A673 (cell line): ENCODE measurements around the gene MACROD1. TPM values are rescaled to one million over a fixed set of nuclear protein-coding genes. Genes with fewer than 3 reads are reported as not detected.
A peak's percentile ranks its signal among the peaks of the same experiment; 100 is the strongest.

Experiments
- BruUV-seq: library from RNA; stranded (reverse); fragments of 400-500 nt; replicated peaks from 2 replicates; lab custom pipeline; 2021; lab: Mats Ljungman, UMichigan
- CTCF ChIA-PET: fragments of 300-600 bp; sonication (Branson Sonifier 250); formaldehyde crosslinking; loops from one replicate; lab custom pipeline; 2022; ENCODE audit warnings: antibody characterized with exemption; lab: Charles Lee
- POLR2A ChIA-PET: fragments of 300-600 bp; sonication (Branson Sonifier 250); formaldehyde crosslinking; loops from one replicate; lab custom pipeline; 2022; ENCODE audit warnings: antibody characterized with exemption; ENCODE audit not compliant: low non-redundant PET; lab: Charles Lee
- DNase-seq: peaks from one replicate; pipeline ENCODE4 v3.0.0-alpha.2; 2015; ENCODE audit warnings: low spot score
- H3K27ac ChIP-seq: fragments of 200-600 bp; sonication (generic); 2 replicates; pipeline ENCODE4 v1.5.1; 2016; ENCODE audit warnings: mixed run types, low read depth, mild to moderate bottlenecking, mixed read lengths, antibody characterized with exemption, low read length; ENCODE audit not compliant: poor library complexity, severe bottlenecking
- H3K27me3 ChIP-seq: fragments of 200-600 bp; sonication (generic); replicated peaks from 2 replicates; pipeline ENCODE4 v1.6.1; 2017; ENCODE audit warnings: mixed run types, low read depth, mild to moderate bottlenecking, mixed read lengths, antibody characterized with exemption, low read length; ENCODE audit not compliant: insufficient read depth, poor library complexity
- H3K36me3 ChIP-seq: fragments of 200-600 bp; sonication (generic); 2 replicates; pipeline ENCODE4 v1.6.1; 2016; ENCODE audit warnings: mixed run types, mild to moderate bottlenecking, mixed read lengths, antibody characterized with exemption, low read length; ENCODE audit not compliant: insufficient read depth, poor library complexity, severe bottlenecking
- H3K4me1 ChIP-seq: fragments of 200-600 bp; sonication (generic); 2 replicates; pipeline ENCODE4 v1.6.1; 2017; ENCODE audit warnings: mixed run types, mild to moderate bottlenecking, mixed read lengths, antibody characterized with exemption, low read length; ENCODE audit not compliant: insufficient read depth, poor library complexity, severe bottlenecking
- H3K4me3 ChIP-seq: fragments of 200-600 bp; sonication (generic); 2 replicates; pipeline ENCODE4 v1.5.1; 2016; ENCODE audit warnings: low read depth, mixed run types, mild to moderate bottlenecking, mixed read lengths, low read length; ENCODE audit not compliant: poor library complexity, severe bottlenecking
- H3K9me3 ChIP-seq: fragments of 200-600 bp; sonication (generic); 2 replicates; pipeline ENCODE4 v1.6.1; 2016; ENCODE audit warnings: mixed run types, low read depth, mild to moderate bottlenecking, mixed read lengths, antibody characterized with exemption, low read length; ENCODE audit not compliant: poor library complexity, severe bottlenecking
- CTCF ChIP-seq: fragments of 300-800, 200-600 bp; sonication (generic); conservative IDR thresholded peaks from 2 replicates; pipeline ENCODE4 v1.5.1; 2017; ENCODE audit warnings: low read depth, mild to moderate bottlenecking, antibody characterized with exemption, low read length, moderate library complexity, mixed read lengths
- EZH2 ChIP-seq: fragments of 200-600 bp; sonication (generic); IDR thresholded peaks from 2 replicates; pipeline ENCODE4 v1.6.1; 2017; ENCODE audit warnings: borderline replicate concordance, low read depth, mild to moderate bottlenecking, mixed read lengths, antibody characterized with exemption, low read length; ENCODE audit not compliant: poor library complexity, severe bottlenecking
- intact Hi-C: fragments of 100-400 bp; cut with micrococcal nuclease; formaldehyde crosslinking; loops from one replicate; pipeline ENCODE4 v1.10.0; 2022; ENCODE audit not compliant: unreplicated experiment
- total RNA-seq: library from RNA; stranded (reverse); gene quantifications from 2 replicates; pipeline ENCODE4 v1.2.3, GENCODE V29; 2021

Gene MACROD1
- total RNA-seq, 1 experiment from 2014 or later: 28.7 TPM

- CTCF ChIA-PET: no interaction called here
- Histone ChIP-seq H3K36me3 (peaks cover 94% of the 10 kb centered on the region), H3K4me3 (no peak overlapping the region), H3K4me1 (no peaks in the 10 kb centered on the region), H3K9me3 (no peaks in the 10 kb centered on the region), H3K27me3 (no peaks in the 10 kb centered on the region), H3K27ac (no peak overlapping the region)
- intact Hi-C loops: no loop called here
- TF ChIP-seq CTCF: no peak
- TF ChIP-seq EZH2: no peak
- BruUV-seq: no TSS peak
- DNase-seq: no peak
- POLR2A ChIA-PET: no interaction called here
Measured at GRCh38 chr11:64196626-64197025, 30.7 kb upstream of the MACROD1 start.

GRCh38 chr11:64192434-64192833 lies 26.5 kb upstream of the MACROD1 start:
- no peaks in the 10 kb centered on the region for H3K9me3 ChIP-seq
- no peak for DNase-seq
- CTCF ChIA-PET: no interaction called here
- no peak overlapping the region for H3K4me3 ChIP-seq
- H3K36me3 ChIP-seq: peaks cover 76% of the 10 kb centered on the region
- TF ChIP-seq CTCF (no peak), EZH2 (no peak)
- no TSS peak for BruUV-seq
- POLR2A ChIA-PET: interaction anchor here (0.9 kb wide), 1 partner anchor 11 kb away, joined by 3 read pairs; no protein-coding TSS in a partner anchor
- no peak overlapping the region for H3K27ac ChIP-seq
- no peaks in the 10 kb centered on the region for H3K27me3 ChIP-seq
- H3K4me1 ChIP-seq: peaks cover 6% of the 10 kb centered on the region
- intact Hi-C loops: no loop called here

GRCh38 chr11:64186492-64187165 lies 20.7 kb upstream of the MACROD1 start:
- POLR2A ChIA-PET: interaction anchor here (1.1 to 1.5 kb wide), 3 partner anchors 19 to 131 kb away, joined by 3 to 6 read pairs (median 5); partner anchors contain the start of genes FERMT3 and PRDX5
- intact Hi-C loops: loop anchor here (5.0 kb wide), 1 partner anchor 116 kb away; the partner anchor contains the start of gene CATSPERZ
- CTCF ChIA-PET: interaction anchor here (0.6 to 1.0 kb wide), 3 partner anchors 18 to 446 kb away, joined by 3 to 6 read pairs (median 3); no protein-coding TSS in a partner anchor

More at GRCh38 chr11:64186492-64187165, 20.7 kb upstream of the MACROD1 start:
- BruUV-seq: no TSS peak
- H3K36me3 ChIP-seq: peaks cover 23% of the 10 kb centered on the region
- no peak overlapping the region for H3K4me3 ChIP-seq
- no peaks in the 10 kb centered on the region for H3K9me3 ChIP-seq
- H3K27me3 ChIP-seq: no peaks in the 10 kb centered on the region
- peaks cover 15% of the 10 kb centered on the region for H3K4me1 ChIP-seq
- no peak for TF ChIP-seq EZH2
- TF ChIP-seq CTCF: no peak
- H3K27ac ChIP-seq: no peak overlapping the region
- peak; percentile 45 for DNase-seq
